ENCODE results near the gene XPR1.
"Not testable (repeated sequence)": the region's sequence is repeated elsewhere in the genome, so short reads cannot be mapped to it uniquely, and the experiment has no call there.

XPR1 gene

GRCh38 chr1:180786624-180787023 is 154.8 kb downstream of the XPR1 start:
- no peak for DNase-seq

GRCh38 chr1:180787628-180788307 is 155.9 kb downstream of the XPR1 start:
- no peak for DNase-seq

GRCh38 chr1:180789460-180789859 is 157.6 kb downstream of the XPR1 start:
- DNase-seq: no peak

GRCh38 chr1:180791152-180791551 is 159.3 kb downstream of the XPR1 start:
- DNase-seq: not testable (repeated sequence)

GRCh38 chr1:180791806-180792205 is 160.0 kb downstream of the XPR1 start:
- DNase-seq: no peak

- DNase-seq: no peak
These were observed 161.6 kb downstream of the XPR1 start for GRCh38 chr1:180793451-180793850.

- no peak for DNase-seq
These were observed 165.2 kb downstream of the XPR1 start for GRCh38 chr1:180796897-180797640.

GRCh38 chr1:180800945-180801344 is 169.1 kb downstream of the XPR1 start:
- no peak for DNase-seq

- DNase-seq: no peak
These were observed 171.0 kb downstream of the XPR1 start for GRCh38 chr1:180802813-180803212.

- no peak for DNase-seq
These were observed 173.5 kb downstream of the XPR1 start for GRCh38 chr1:180805316-180805715.

GRCh38 chr1:180811298-180811697 is 179.5 kb downstream of the XPR1 start:
- no peak for DNase-seq

- no peak for DNase-seq
These were observed 180.1 kb downstream of the XPR1 start for GRCh38 chr1:180811886-180812285.

- DNase-seq: no peak
These were observed 182.4 kb downstream of the XPR1 start for GRCh38 chr1:180814258-180814657.

- no peak for DNase-seq
These were observed 183.4 kb downstream of the XPR1 start for GRCh38 chr1:180815188-180815587.

- DNase-seq: no peak
These were observed 184.3 kb downstream of the XPR1 start for GRCh38 chr1:180816132-180816531.

- no peak for DNase-seq
These were observed 190.1 kb downstream of the XPR1 start for GRCh38 chr1:180821970-180822369.

- DNase-seq: not testable (repeated sequence)
These were observed 199.7 kb downstream of the XPR1 start for GRCh38 chr1:180831507-180831906.

- not testable (repeated sequence) for DNase-seq
These were observed 201.4 kb downstream of the XPR1 start for GRCh38 chr1:180833180-180833579.

GRCh38 chr1:180836449-180836848 is 204.6 kb downstream of the XPR1 start:
- no peak for DNase-seq

- DNase-seq: no peak
These were observed 205.2 kb downstream of the XPR1 start for GRCh38 chr1:180837020-180837419.

- no peak for DNase-seq
These were observed 206.7 kb downstream of the XPR1 start for GRCh38 chr1:180838535-180838934.

GRCh38 chr1:180839547-180839946 is 207.7 kb downstream of the XPR1 start:
- DNase-seq: no peak

- DNase-seq: no peak
These were observed 209.6 kb downstream of the XPR1 start for GRCh38 chr1:180841415-180841814.

GRCh38 chr1:180842052-180842451 is 210.2 kb downstream of the XPR1 start:
- DNase-seq: no peak
